ENCODE results near the gene RHOT1.

The RHOT1 gene

DNA sequence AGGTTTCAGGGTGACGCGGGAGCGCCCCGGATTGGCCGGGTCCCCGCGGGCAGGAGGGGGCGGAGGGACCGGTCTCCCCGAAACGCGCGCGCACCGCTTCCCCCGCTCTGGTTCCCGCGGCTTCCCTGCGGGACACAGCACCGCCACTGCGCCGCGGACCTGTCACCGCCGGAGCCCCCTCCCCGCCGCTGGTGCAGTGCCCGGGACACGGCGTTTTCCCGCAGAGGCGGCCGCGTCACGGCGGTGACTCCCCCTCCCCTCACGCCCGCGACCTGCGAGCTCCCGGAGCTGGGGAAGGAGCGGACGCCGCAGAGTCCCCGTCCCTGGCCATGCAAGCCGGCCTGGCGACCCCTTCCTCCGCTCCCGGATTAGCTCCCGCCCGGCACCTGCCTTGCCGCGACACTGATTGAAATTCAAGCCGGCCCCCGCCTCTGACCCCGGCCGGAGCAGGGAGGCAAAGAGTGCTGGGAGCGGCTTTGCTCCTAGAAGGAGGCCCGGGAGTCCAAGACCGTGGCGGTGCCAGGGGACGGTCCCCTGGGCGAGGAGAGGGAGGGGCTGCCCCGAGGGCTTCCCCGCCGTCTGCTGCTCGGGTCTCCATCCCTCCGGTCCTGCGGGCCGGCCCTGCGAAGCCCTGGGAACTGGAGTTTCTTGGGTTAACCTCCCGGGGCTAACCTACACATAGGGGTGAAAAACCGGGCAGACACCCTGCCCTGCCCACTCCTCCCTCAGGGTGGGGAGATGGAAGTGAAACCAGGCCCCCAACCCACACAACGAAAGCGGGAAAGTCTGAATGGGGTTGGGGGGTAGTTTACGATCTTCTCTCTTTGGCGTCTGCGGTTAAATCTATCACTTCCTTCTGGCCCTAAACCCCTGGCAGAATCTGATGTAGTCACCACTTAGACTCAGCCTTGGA, 124.3 kb downstream of the RHOT1 start:
- DNase-seq (ENCODE audit: low read depth in 2 of 2, low spot score in 1 of 2) = no peak

DNA sequence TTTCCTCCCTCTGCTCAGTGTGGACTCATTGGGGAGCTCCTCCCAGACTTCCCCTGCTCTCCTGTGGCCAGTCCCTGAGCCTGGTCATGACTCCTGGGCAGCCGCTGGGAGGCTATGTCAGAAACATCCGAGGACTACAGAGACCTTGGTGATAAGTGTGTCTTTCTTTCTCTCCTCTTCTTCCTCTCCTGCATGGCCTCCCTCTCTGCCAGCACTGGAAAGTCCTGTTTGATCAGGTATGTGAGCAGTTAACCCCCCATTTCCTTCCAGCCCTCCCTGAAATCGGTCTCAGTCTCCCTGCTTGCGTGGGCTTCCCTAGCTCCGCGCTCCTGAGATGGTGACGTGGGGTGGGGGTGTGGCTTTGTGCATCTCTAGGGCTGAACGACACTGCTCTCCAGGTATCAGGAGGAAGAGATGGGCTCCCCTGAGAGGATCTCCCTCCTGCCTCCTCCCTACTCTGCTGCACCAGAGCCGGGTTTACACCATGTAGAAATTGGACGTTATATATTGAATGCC, 125.4 kb downstream of the RHOT1 start:
- DNase-seq (ENCODE audit: low read depth in 2 of 2, low spot score in 1 of 2) = no peak

DNA sequence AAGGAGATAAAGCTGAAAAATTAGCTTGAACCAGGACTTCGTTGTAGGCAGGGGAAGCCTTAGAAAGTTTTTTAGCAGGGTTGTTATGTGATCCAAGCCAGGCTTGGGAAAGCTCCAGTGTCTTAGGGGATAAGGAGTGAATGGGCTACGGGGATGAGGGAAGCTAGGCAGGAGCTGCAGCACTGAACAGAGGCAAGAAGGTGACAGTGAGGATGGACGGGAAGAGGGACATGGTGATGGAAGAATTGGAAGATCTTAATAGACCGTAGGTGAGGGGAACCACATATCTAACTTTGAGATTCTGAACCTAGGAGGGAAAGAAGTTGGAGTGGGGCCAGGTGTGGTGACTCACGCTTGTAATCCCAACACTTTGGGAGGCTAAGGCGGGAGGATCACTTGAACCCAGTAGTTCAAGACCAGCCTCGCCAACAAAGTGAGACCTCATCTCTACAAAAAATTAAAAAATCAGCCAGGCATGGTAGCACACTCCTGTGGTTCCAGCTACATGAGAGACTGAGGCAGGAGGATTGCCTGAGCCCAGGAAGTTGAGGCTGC, 126.5 kb downstream of the RHOT1 start:
- no peak for DNase-seq (ENCODE audit: low read depth in 2 of 2, low spot score in 1 of 2)

DNA sequence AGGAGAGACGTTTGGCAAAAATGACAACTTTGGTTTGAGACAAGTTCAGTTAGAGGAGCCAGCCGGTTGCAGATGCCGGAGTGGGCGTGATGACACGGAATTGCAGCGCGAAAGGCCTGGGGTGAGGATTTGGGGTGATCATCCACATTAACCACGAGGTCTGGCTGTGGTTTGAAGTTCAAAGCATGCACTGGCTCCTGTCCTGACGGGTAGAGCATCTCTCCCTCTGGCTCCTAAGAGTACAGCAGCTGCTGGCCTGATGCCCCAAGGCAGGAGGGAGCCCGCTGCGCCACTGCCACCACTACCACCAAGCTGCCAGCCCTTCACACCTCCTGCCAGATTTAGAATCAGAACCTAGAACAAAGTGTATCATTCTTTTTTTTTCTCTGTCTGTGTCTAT, 127.1 kb downstream of the RHOT1 start:
- no peak for DNase-seq (ENCODE audit: low read depth in 2 of 2, low spot score in 1 of 2)

DNA sequence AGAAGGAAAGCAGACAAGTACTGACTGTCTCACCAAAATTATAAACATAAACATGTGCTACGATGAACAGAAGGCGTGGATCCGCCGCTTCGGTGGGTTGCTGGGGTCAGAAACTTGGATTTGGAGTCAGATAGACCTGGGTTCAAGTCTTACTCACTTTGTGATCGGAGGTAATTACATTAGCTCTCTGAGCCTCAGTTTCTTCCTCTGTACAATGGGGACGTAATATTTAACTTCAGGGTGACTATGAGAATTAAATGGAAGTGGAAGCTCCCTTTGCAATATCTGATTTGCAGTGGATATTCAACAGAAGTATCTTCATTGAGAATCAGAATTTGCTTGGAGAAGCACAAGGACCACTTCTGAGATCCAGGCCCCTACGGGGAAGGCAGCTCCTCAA, 129.5 kb downstream of the RHOT1 start:
- DNase-seq (ENCODE audit: low read depth in 2 of 2, low spot score in 1 of 2) = no peak

DNA sequence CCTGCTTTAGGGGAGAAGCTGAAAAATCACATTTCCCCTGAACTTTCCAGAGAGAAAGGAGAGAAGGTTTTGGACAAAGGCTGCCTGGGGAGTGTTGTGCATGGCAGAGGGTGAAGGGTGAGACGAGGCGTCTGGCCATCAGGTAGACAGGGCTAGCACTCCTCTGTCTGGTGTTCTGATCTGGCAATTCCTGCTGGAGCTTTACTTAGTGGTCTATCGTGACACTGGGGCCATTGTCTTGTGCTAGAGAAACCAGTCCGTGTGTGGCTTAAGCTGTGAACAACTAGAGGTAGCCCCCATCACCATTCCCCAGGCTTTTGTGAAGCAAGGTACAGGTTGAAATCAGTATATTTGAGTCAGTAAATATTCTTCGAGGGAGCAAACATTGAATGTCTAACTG, 131.8 kb downstream of the RHOT1 start:
- DNase-seq (ENCODE audit: low read depth in 2 of 2, low spot score in 1 of 2) = no peak

DNA sequence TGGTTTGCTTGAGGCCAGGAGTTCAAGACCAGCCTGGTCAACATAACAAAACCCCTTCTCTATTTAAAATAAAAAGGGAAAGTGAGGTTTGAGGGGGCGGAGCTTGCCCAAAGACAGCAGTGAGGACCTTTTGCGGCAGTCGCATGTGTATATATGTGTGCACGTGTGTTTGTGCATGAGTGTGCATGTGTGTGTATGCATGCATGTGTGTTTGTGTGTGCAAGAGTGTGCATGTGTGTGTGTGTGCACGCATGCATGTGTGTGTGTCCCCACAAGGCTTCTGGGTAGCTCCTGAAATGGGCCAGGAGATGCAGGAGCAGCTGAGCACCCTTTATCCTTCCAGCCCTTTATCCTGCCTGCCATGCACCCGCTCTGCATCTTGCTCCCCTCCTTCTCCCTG, 132.3 kb downstream of the RHOT1 start:
- DNase-seq (ENCODE audit: low read depth in 2 of 2, low spot score in 1 of 2) = no peak
